Measurements from ENCODE around the gene KATNAL1.

The KATNAL1 gene

DNA sequence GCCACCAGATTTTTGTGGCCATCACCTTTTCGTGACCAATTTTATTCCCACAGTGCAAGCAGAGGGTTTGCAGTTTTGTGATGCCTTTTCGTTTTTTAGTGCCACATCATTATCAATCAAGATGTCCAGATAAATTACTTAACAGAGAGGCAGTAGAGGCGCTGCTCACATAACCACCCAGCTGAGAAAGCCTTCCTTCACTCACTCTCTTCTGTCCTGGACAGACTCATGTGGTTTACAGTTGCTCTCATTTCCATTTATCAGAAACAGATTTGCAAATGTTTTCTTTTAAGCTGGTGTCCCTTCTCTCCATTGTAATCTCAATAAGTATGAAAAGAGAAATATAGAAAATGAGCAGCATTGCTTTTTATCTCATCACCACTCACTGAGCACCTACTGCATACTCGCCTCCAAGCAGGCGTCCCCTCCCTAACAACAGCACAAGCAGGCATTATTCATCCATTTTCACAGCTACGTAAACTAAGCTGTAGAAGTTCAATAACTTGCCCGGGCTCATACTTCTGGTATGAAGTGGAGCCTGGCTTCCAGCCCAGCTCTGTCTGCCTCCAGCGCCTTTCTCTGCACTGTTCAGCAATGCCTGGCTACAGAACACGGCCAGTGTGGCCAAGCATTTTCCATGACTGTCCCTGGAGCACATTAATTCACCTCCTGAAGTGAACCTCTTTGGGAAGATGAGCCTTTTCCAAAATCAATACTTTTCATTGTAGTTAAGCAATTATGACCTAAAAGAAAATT is 34.6 kb upstream of the KATNAL1 start:
- DNase-seq (ENCODE audit: low read depth, low spot score), result peak; percentile 72
- TF ChIP-seq, protein P1, sequence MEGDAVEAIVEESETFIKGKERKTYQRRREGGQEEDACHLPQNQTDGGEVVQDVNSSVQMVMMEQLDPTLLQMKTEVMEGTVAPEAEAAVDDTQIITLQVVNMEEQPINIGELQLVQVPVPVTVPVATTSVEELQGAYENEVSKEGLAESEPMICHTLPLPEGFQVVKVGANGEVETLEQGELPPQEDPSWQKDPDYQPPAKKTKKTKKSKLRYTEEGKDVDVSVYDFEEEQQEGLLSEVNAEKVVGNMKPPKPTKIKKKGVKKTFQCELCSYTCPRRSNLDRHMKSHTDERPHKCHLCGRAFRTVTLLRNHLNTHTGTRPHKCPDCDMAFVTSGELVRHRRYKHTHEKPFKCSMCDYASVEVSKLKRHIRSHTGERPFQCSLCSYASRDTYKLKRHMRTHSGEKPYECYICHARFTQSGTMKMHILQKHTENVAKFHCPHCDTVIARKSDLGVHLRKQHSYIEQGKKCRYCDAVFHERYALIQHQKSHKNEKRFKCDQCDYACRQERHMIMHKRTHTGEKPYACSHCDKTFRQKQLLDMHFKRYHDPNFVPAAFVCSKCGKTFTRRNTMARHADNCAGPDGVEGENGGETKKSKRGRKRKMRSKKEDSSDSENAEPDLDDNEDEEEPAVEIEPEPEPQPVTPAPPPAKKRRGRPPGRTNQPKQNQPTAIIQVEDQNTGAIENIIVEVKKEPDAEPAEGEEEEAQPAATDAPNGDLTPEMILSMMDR (IDR thresholded peaks at IDR 0.05; ENCODE audit: insufficient read depth, low read length, missing control alignments), result no peak
- ChIA-PET POLR2A (interaction anchor here (0.7 to 1.3 kb wide), 3 partner anchors 11 to 123 kb away, joined by 3 to 4 read pairs (median 3); no protein-coding TSS in a partner anchor), CTCF (interaction anchor here (0.6 to 2.7 kb wide), 6 partner anchors 8 to 614 kb away, joined by 3 to 16 read pairs (median 4); no protein-coding TSS in a partner anchor)
- H3K4me3 ChIP-seq (ENCODE audit: low read depth, low read length), result no peak overlapping the region

DNA sequence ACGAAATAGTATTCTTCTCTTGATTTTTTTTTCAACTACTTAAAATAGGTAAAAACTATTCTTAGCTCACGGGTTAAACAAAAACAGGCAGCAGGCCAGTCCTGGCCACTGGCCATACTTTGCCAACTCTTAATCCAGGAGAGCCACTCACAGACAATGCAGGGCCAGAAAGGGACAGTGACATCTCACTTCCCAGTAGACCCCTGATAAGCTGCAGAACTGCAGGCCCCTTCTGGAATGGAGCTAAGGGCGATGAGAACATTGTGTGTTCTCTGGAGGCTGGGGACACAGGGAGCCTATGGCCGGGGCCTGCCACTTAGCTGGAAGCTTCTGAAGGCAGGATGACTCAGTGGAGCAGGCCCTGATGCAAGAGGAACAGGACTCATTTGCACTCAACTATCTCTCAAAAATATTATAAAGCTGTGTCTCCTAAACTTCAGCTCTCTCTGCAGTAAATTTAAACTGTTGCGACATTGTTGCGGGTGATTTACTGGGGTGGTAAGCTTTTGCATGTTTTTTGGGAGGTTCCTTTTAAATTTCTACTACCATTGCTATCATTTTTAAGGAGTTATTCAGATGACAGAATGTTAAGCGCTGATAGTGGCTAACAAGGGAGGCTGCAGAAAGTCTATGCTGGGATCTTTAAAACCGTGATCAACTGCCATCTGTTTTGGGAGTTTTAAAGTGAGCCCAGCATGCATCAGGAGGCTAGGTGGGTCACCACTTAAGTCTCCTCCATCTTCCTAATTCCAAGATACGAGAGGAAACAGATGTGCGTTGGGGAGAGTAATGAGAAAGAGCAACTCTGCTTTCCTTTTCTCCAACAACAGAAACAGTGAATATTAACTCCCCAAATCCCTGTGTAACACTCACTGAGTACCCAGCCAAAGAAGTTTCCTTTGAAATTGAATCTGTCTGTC is 33.2 kb upstream of the KATNAL1 start:
- POLR2A ChIA-PET, result no interaction called here
- CTCF ChIA-PET, result interaction anchor here (0.6 to 2.7 kb wide), 9 partner anchors 10 to 208 kb away, joined by 3 to 16 read pairs (median 4); partner anchors contain the start of gene KATNAL1
- H3K4me3 ChIP-seq (ENCODE audit: low read depth, low read length), result peak overlapping the region; percentile 4; the same call in 1 of the 2 replicates
- TF ChIP-seq, protein P1 (IDR thresholded peaks at IDR 0.05; ENCODE audit: insufficient read depth, low read length, missing control alignments), result no peak
- DNase-seq (ENCODE audit: low read depth, low spot score), result peak; percentile 88

DNA sequence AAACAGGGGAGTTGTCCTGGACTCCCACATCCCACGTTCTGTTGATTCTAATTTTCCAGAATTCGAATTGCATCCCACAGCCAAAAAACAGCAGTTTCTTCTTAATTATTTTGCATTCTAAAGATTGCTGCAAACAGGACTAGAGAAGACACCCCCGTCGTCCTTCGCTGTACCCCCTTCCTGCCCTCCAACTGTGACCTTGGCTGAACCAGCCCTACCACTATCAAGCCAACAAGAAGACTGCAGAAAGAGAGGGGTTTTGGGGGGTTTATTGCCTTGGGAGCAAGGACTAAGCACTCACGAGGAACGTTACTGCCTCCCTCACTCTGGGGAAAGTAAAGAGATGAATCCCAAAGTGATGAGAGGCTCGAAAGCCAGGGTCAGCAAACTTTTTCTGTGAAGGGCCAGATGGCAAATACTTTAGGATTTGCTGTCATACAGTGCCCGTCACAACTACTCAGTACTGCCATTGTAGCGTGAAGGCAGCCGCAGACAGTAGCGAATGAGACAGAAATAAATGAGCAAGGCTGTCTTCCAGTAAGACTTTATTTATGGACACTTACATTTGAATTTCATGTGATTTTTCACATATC is 32.5 kb upstream of the KATNAL1 start:
- TF ChIP-seq, protein P1 (IDR thresholded peaks at IDR 0.05; ENCODE audit: insufficient read depth, low read length, missing control alignments), result no peak
- ChIA-PET POLR2A (no interaction called here), CTCF (interaction anchor here (0.6 to 2.7 kb wide), 4 partner anchors 14 to 207 kb away, joined by 3 to 16 read pairs (median 4); no protein-coding TSS in a partner anchor)
- no peak for DNase-seq (ENCODE audit: low read depth, low spot score)
- no peak overlapping the region for H3K4me3 ChIP-seq (ENCODE audit: low read depth, low read length)

DNA sequence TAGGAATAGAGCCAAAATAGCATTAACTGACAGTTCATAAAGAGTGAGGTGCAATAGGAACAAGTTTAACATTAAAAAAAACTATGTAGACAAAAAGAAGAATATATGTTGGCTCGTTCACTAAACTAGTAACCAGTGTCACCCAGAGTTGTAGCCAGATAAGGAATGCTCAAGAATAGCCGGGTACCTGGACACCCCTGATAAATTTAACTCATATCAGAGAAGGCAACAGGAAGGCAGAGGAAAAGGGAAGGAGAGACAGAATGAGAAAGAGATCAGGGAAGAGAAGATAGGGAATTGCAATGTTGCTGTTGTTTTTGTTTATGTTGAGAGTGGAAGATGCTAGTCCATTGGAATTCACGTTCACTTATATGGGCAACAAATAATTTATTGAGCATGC is 31.6 kb upstream of the KATNAL1 start:
- POLR2A ChIA-PET, result no interaction called here
- CTCF ChIA-PET, result no interaction called here
- TF ChIP-seq, protein P1 (IDR thresholded peaks at IDR 0.05; ENCODE audit: insufficient read depth, low read length, missing control alignments), result no peak
- no peak overlapping the region for H3K4me3 ChIP-seq (ENCODE audit: low read depth, low read length)
- DNase-seq (ENCODE audit: low read depth, low spot score), result no peak

DNA sequence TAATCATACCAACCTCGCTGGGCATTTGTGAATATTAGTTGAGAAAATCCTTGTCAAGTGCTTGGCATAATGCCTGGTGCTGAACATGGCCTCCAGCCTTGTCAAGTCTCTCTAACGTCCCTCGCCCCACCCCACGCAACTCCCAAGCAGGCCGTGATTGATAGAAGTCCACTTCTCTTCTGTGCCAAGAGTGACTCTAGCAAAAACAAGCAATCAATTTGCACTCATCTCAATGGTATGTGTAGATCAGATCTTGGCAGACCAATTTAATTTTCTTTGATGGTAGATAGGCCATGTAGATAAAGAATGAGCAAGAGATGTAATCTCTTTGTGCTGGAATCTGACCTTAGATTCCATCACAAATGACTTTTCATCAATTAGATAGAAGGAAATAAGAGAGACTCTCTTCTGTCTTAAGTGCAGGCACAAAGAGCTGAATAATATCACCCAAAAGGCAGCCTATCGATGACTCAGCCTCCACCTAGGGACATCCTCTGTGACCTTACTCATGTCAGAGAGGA is 31.0 kb upstream of the KATNAL1 start:
- ChIA-PET POLR2A (no interaction called here), CTCF (no interaction called here)
- peak; percentile 10 for DNase-seq (ENCODE audit: low read depth, low spot score)

More for the DNA sequence above, 31.0 kb upstream of the KATNAL1 start:
- TF ChIP-seq, protein P1 (IDR thresholded peaks at IDR 0.05; ENCODE audit: insufficient read depth, low read length, missing control alignments), result no peak
- no peak overlapping the region for H3K4me3 ChIP-seq (ENCODE audit: low read depth, low read length)
